COLO668 (cell line): ENCODE data around the gene SNRNP27.

ENCODE experiments used
- DNase-seq: peaks from one replicate; lab custom pipeline; 2025; ENCODE audit not compliant: unreplicated experiment; lab: John Stamatoyannopoulos, UW

SNRNP27 gene

GRCh38 chr2:69914950-69915945 is 21.5 kb downstream of the SNRNP27 start, which contains the start of gene MXD1:
TSS of gene MXD1 (plus strand) at chr2:69915109. CDS start at chr2:69915331, 222 bp downstream.
- peak; percentile 41 for DNase-seq

GRCh38 chr2:69916106-69916505 is 22.4 kb downstream of the SNRNP27 start:
- no peak for DNase-seq

GRCh38 chr2:69917852-69918251 is 24.1 kb downstream of the SNRNP27 start:
- no peak for DNase-seq

GRCh38 chr2:69918401-69918800 is 24.6 kb downstream of the SNRNP27 start:
- DNase-seq: no peak

GRCh38 chr2:69923116-69923515 is 29.4 kb downstream of the SNRNP27 start:
- DNase-seq: no peak

GRCh38 chr2:69926849-69927515 is 33.2 kb downstream of the SNRNP27 start:
- no peak for DNase-seq

GRCh38 chr2:69931832-69932595 is 38.3 kb downstream of the SNRNP27 start:
- no peak for DNase-seq

- DNase-seq: no peak
These were observed 38.8 kb downstream of the SNRNP27 start for GRCh38 chr2:69932596-69932922.

- DNase-seq: no peak
These were observed 39.6 kb downstream of the SNRNP27 start for GRCh38 chr2:69933254-69933828.

GRCh38 chr2:69933839-69934613 is 40.3 kb downstream of the SNRNP27 start:
- DNase-seq: no peak

- no peak for DNase-seq
These were observed 40.8 kb downstream of the SNRNP27 start for GRCh38 chr2:69934614-69934908.

GRCh38 chr2:69935011-69935410 is 41.3 kb downstream of the SNRNP27 start:
- DNase-seq: no peak

- DNase-seq: no peak
These were observed 43.1 kb downstream of the SNRNP27 start for GRCh38 chr2:69936906-69937305.

- DNase-seq: no peak
These were observed 44.2 kb downstream of the SNRNP27 start for GRCh38 chr2:69937968-69938367.

GRCh38 chr2:69939722-69940121 is 46.0 kb downstream of the SNRNP27 start:
- no peak for DNase-seq

GRCh38 chr2:69940691-69941090 is 46.9 kb downstream of the SNRNP27 start:
- no peak for DNase-seq

GRCh38 chr2:69943000-69943842 is 49.5 kb downstream of the SNRNP27 start:
- no peak for DNase-seq

GRCh38 chr2:69943843-69944525 is 50.2 kb downstream of the SNRNP27 start:
- DNase-seq: no peak

- DNase-seq: no peak
These were observed 51.0 kb downstream of the SNRNP27 start for GRCh38 chr2:69944756-69945155.
